Stomach (tissue), 9 donors: ENCODE results near the gene NOL4. TPM values are rescaled to one million over a fixed set of nuclear protein-coding genes. Genes with fewer than 3 reads are reported as not detected.

Experiments used
- DNase-seq, 2 donors: peaks; one replicate each; pipeline versions ENCODE4 v3.0.0 to v3.0.0-alpha.2; 2013 to 2019
- H3K27ac ChIP-seq, 5 donors: fragments of 200-600 bp in 4 of 5; sonication (generic) in 4 of 5; one replicate each; pipeline ENCODE4 v1.5.1; 2013 to 2019; ENCODE audit warnings: mild to moderate bottlenecking in 1 of 5, moderate library complexity in 1 of 5
- H3K27me3 ChIP-seq, 3 donors: fragments of 200-600 bp; sonication (generic); one replicate each; pipeline ENCODE4 v1.5.1; 2017 to 2019; ENCODE audit warnings: mixed run types in 1 of 3
- H3K36me3 ChIP-seq, 4 donors: fragments of 200-600 bp; sonication (generic); 1 replicate in 3 of 4; 2 replicates in 1 of 4; pipeline ENCODE4 v1.5.1; 2016 to 2019
- H3K4me1 ChIP-seq, 4 donors: fragments of 200-600 bp; sonication (generic); one replicate each; pipeline ENCODE4 v1.5.1; 2016 to 2019
- H3K4me3 ChIP-seq, 4 donors: fragments of 200-600 bp; sonication (generic) in 3 of 4; one replicate each; pipeline ENCODE4 v1.5.1; 2016 to 2019; ENCODE audit warnings: mild to moderate bottlenecking in 1 of 4
- H3K9me3 ChIP-seq, 4 donors: fragments of 200-600 bp; sonication (generic); one replicate each; pipeline ENCODE4 v1.5.1; 2016 to 2019
- EP300 ChIP-seq: sonication (generic); formaldehyde crosslinking; IDR thresholded peaks from one replicate; pipeline ENCODE4 v1.6.1; 2017; ENCODE audit warnings: antibody characterized with exemption
- POLR2A ChIP-seq, 4 donors: fragments of 450-650 bp; IDR thresholded peaks; one replicate each; pipeline ENCODE4 v1.6.1; 2016; ENCODE audit warnings: antibody characterized with exemption in 4 of 4, control low read depth in 2 of 4, mild to moderate bottlenecking in 1 of 4, moderate library complexity in 1 of 4
- POLR2AphosphoS5 ChIP-seq, 3 donors: sonication (generic); formaldehyde crosslinking; IDR thresholded peaks; one replicate each; pipeline ENCODE4 v1.6.1; 2016; ENCODE audit warnings: antibody characterized with exemption in 3 of 3
- WGBS, 5 donors: extraction: QIAGEN DNeasy Blood & Tissue Kit in 3 of 5; methylation state at CpG; one replicate each; pipeline versions ENCODE4 v1.1.5 to v1.1.7; 2013 to 2018; 5-methylcytosine and 5-hydroxymethylcytosine counted together
- intact Hi-C: fragments of 100-400 bp; cut with DNase I; formaldehyde crosslinking; loops from one replicate; pipeline ENCODE4 v1.15.1; 2023; ENCODE audit warnings: low total_unique reads
- polyA plus RNA-seq, 3 donors: library from polyadenylated mRNA; stranded (reverse); fragments of 200-250 nt; gene quantifications; one replicate each; pipeline ENCODE4 v1.2.3, GENCODE V29; 2013
- total RNA-seq, 5 donors: library from RNA; depleted of rRNA; stranded (reverse); fragments of >200 nt; gene quantifications; one replicate each; pipeline versions ENCODE4 v1.1.0 to v1.2.3, GENCODE V29; 2014 to 2016
- TF ChIP-seq, protein P1 (sequence below), 7 experiments: fragments of 450-650 bp in 4 of 7; fragments of 200-600 bp in 3 of 7; sonication (generic) in 3 of 7; IDR thresholded peaks; one replicate each; pipeline ENCODE4 v1.5.1; 2016 to 2019; ENCODE audit warnings: antibody characterized with exemption in 7 of 7, control low read depth in 2 of 7, mild to moderate bottlenecking in 1 of 7
- donor health status: healthy with polysubstance abuse.
- donor health status: Bipolar disorder and iron deficiency.
- donor health status: healthy.

Gene NOL4
- total and polyA plus RNA-seq, 8 donors: 0.08 to 1.8 (median 0.17) TPM; not detected in 4

DNA sequence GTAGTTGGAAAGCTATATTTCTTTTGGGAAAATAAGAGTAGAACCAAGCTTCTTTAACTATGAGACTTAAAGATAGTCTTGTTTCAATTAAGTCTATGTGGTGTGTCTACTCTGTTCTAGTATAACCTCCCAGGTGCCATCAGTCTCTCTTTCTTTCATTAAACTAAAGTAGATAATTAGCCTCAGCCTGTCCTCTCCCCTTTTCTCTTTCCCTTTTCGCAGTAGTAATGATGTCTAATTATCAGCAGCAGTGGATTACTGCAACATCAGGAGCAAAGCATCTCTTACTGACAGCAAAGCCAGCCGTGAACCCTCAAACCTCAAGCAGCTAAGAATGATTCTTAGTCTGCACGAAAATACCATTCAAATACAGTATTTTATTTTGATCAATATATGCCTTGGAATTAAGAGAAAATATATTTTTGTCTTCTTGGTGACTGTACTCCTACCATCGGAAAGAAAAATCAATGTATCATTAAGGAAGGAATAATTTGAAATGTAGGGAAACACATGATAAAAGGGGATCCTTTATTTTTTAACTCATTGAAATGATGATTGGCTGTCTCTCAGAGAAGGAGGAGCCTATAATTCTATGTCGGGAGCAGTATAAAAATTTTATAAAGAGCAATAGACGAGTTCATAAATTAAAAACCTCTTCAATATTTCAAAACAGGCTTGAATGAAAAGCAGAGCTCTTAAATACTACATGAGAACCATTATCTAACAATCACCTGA, 4.5 kb downstream of the NOL4 start:
- no peak for DNase-seq
- Histone ChIP-seq H3K36me3 (no peaks in the 10 kb centered on the region), H3K4me1 (peaks cover 29 to 37% (median 36%) of the 10 kb centered on the region in 4 donors), H3K4me3 (no peak overlapping the region), H3K27me3 (peaks cover 8 to 52% (median 37%) of the 10 kb centered on the region in 3 donors), H3K27ac (no peak overlapping the region), H3K9me3 (no peaks in the 10 kb centered on the region)
- intact Hi-C loops: no loop called here
- TF ChIP-seq POLR2A (IDR thresholded peaks at IDR 0.05) (no peak), POLR2AphosphoS5 (IDR thresholded peaks at IDR 0.05) (no peak), EP300 (no peak)
- TF ChIP-seq, protein P1, sequence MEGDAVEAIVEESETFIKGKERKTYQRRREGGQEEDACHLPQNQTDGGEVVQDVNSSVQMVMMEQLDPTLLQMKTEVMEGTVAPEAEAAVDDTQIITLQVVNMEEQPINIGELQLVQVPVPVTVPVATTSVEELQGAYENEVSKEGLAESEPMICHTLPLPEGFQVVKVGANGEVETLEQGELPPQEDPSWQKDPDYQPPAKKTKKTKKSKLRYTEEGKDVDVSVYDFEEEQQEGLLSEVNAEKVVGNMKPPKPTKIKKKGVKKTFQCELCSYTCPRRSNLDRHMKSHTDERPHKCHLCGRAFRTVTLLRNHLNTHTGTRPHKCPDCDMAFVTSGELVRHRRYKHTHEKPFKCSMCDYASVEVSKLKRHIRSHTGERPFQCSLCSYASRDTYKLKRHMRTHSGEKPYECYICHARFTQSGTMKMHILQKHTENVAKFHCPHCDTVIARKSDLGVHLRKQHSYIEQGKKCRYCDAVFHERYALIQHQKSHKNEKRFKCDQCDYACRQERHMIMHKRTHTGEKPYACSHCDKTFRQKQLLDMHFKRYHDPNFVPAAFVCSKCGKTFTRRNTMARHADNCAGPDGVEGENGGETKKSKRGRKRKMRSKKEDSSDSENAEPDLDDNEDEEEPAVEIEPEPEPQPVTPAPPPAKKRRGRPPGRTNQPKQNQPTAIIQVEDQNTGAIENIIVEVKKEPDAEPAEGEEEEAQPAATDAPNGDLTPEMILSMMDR (IDR thresholded peaks at IDR 0.05): no peak
- 63 to 75% (median 71%) methylated on average over 6 of the region's 6 CpGs for WGBS, 5 donors

- Histone ChIP-seq H3K27me3 (peaks cover 8 to 46% (median 31%) of the 10 kb centered on the region in 3 donors), H3K4me3 (no peak overlapping the region), H3K36me3 (no peaks in the 10 kb centered on the region), H3K4me1 (peaks cover 29 to 31% (median 30%) of the 10 kb centered on the region in 4 donors), H3K27ac (no peak overlapping the region), H3K9me3 (no peaks in the 10 kb centered on the region)
- 86 to 92% (median 90%) methylated on average over 10 of the region's 10 CpGs for WGBS, 5 donors
- TF ChIP-seq POLR2AphosphoS5 (IDR thresholded peaks at IDR 0.05) (no peak), EP300 (no peak), POLR2A (IDR thresholded peaks at IDR 0.05) (no peak)
- TF ChIP-seq, protein P1 (IDR thresholded peaks at IDR 0.05): no peak
- DNase-seq: peak in 1 of 2 donors; percentile 26
- intact Hi-C loops: loop anchor here (10.0 kb wide), 1 partner anchor 65 kb away; no protein-coding TSS in a partner anchor
These were observed 5.1 kb downstream of the NOL4 start for GRCh38 chr18:34219651-34220050.

- Histone ChIP-seq H3K27me3 (no peaks in the 10 kb centered on the region), H3K27ac (no peak overlapping the region), H3K4me3 (no peak overlapping the region), H3K36me3 (no peaks in the 10 kb centered on the region), H3K9me3 (peaks cover 0 to 4% (median 0%) of the 10 kb centered on the region in 4 donors), H3K4me1 (no peaks in the 10 kb centered on the region)
- 40 to 77% (median 50%) methylated on average over 1 of the region's 1 CpG for WGBS, 5 donors
- intact Hi-C loops: loop anchor here (10.0 kb wide), 1 partner anchor 58 kb away; no protein-coding TSS in a partner anchor
- DNase-seq: no peak
- TF ChIP-seq POLR2AphosphoS5 (IDR thresholded peaks at IDR 0.05) (no peak), POLR2A (IDR thresholded peaks at IDR 0.05) (no peak), EP300 (no peak)
- TF ChIP-seq, protein P1 (IDR thresholded peaks at IDR 0.05): no peak
These were observed 12.2 kb downstream of the NOL4 start for GRCh38 chr18:34212511-34212910.

- Histone ChIP-seq H3K27ac (no peak overlapping the region), H3K9me3 (peaks cover 0 to 4% (median 0%) of the 10 kb centered on the region in 4 donors), H3K4me3 (no peak overlapping the region), H3K27me3 (no peaks in the 10 kb centered on the region), H3K4me1 (no peaks in the 10 kb centered on the region), H3K36me3 (no peaks in the 10 kb centered on the region)
- intact Hi-C loops: no loop called here
- DNase-seq: no peak
- TF ChIP-seq POLR2AphosphoS5 (IDR thresholded peaks at IDR 0.05): no peak
- TF ChIP-seq, protein P1 (IDR thresholded peaks at IDR 0.05): no peak
- TF ChIP-seq EP300: no peak
- no peak for TF ChIP-seq POLR2A (IDR thresholded peaks at IDR 0.05)
These were observed 17.3 kb downstream of the NOL4 start for GRCh38 chr18:34207344-34207851.
